ENCODE results near the gene OLIG2. TPM values are rescaled to one million over a fixed set of nuclear protein-coding genes. Genes with fewer than 3 reads are reported as not detected.
A peak's percentile ranks its signal among the peaks of the same experiment; 100 is the strongest.

The OLIG2 gene
- total RNA-seq, 4 donors from 2014 or later = 0.10 TPM; not detected in 3

GRCh38 chr21:33058957-33059356 lies 33.2 kb downstream of the OLIG2 start:
- intact Hi-C loops (cut with DNase I; ENCODE audit: low total_unique reads) = no loop called here
- Histone ChIP-seq H3K27ac (peak overlapping the region in 3 of 4 donors; percentile 36 to 51 (median 38)), H3K36me3 (no peaks in the 10 kb centered on the region), H3K27me3 (peaks cover 0 to 6% (median 0%) of the 10 kb centered on the region in 3 donors), H3K9me3 (no peaks in the 10 kb centered on the region), H3K4me1 (peaks cover 20 to 23% of the 10 kb centered on the region in 2 donors), H3K4me3 (no peak overlapping the region)
- in situ Hi-C loops (cut with MboI; ENCODE audit: low sequenced_read_pairs in 4 of 4) = no loop called here
- no peak for DNase-seq
- ATAC-seq = peak; percentile 29 to 32
- TF ChIP-seq POLR2A (IDR thresholded peaks at IDR 0.05) (no peak), CTCF (IDR thresholded peaks at IDR 0.05 in 4 of 5, conservative IDR thresholded peaks at IDR 0.05 in 1 of 5) (no peak)

- intact Hi-C loops (cut with DNase I; ENCODE audit: low total_unique reads) = no loop called here
- no peaks in the 10 kb centered on the region for H3K9me3 ChIP-seq
- no peaks in the 10 kb centered on the region for H3K36me3 ChIP-seq
- TF ChIP-seq POLR2A (IDR thresholded peaks at IDR 0.05) (no peak), CTCF (IDR thresholded peaks at IDR 0.05 in 4 of 5, conservative IDR thresholded peaks at IDR 0.05 in 1 of 5) (no peak)
- peaks cover 0 to 9% (median 0%) of the 10 kb centered on the region in 3 donors for H3K27me3 ChIP-seq
- H3K4me3 ChIP-seq = no peak overlapping the region
- peak overlapping the region in 3 of 4 donors; percentile 36 to 51 (median 38) for H3K27ac ChIP-seq
- in situ Hi-C loops (cut with MboI; ENCODE audit: low sequenced_read_pairs in 4 of 4) = no loop called here
- ATAC-seq (peak; percentile 92), DNase-seq (peak; percentile 21 to 24)
- H3K4me1 ChIP-seq = peaks cover 20 to 23% of the 10 kb centered on the region in 2 donors
These were observed 33.7 kb downstream of the OLIG2 start for GRCh38 chr21:33059380-33059841.

GRCh38 chr21:33061233-33061632 lies 35.5 kb downstream of the OLIG2 start:
- no peak for ATAC-seq
- intact Hi-C loops (cut with DNase I; ENCODE audit: low total_unique reads) = no loop called here
- Histone ChIP-seq H3K9me3 (no peaks in the 10 kb centered on the region), H3K36me3 (no peaks in the 10 kb centered on the region), H3K27me3 (peaks cover 0 to 9% (median 6%) of the 10 kb centered on the region in 3 donors), H3K4me3 (no peak overlapping the region), H3K27ac (no peak overlapping the region), H3K4me1 (peaks cover 20 to 23% of the 10 kb centered on the region in 2 donors)
- no peak for TF ChIP-seq POLR2A (IDR thresholded peaks at IDR 0.05)
- no peak for TF ChIP-seq CTCF (IDR thresholded peaks at IDR 0.05 in 4 of 5, conservative IDR thresholded peaks at IDR 0.05 in 1 of 5)
- in situ Hi-C loops (cut with MboI; ENCODE audit: low sequenced_read_pairs in 4 of 4) = no loop called here
- no peak for DNase-seq

GRCh38 chr21:33063375-33063883 lies 37.7 kb downstream of the OLIG2 start:
- Histone ChIP-seq H3K27ac (no peak overlapping the region), H3K4me3 (no peak overlapping the region), H3K36me3 (no peaks in the 10 kb centered on the region), H3K9me3 (no peaks in the 10 kb centered on the region), H3K27me3 (peaks cover 0 to 23% (median 22%) of the 10 kb centered on the region in 3 donors), H3K4me1 (peaks cover 15 to 17% of the 10 kb centered on the region in 2 donors)
- DNase-seq (no peak), ATAC-seq (no peak)
- intact Hi-C loops (cut with DNase I; ENCODE audit: low total_unique reads) (no loop called here), in situ Hi-C loops (cut with MboI; ENCODE audit: low sequenced_read_pairs in 4 of 4) (no loop called here)
- TF ChIP-seq CTCF (IDR thresholded peaks at IDR 0.05 in 4 of 5, conservative IDR thresholded peaks at IDR 0.05 in 1 of 5) (no peak), POLR2A (IDR thresholded peaks at IDR 0.05) (no peak)

Measured in gastrocnemius medialis (tissue), 4 donors.